Breast epithelium (tissue), 4 donors: ENCODE measurements around the gene SLC9A6. TPM values are rescaled to one million over a fixed set of nuclear protein-coding genes. Genes with fewer than 3 reads are reported as not detected.

ENCODE experiments used
- DNase-seq, 2 donors: peaks; one replicate each; pipeline ENCODE4 v3.0.0-alpha.2; 2019; ENCODE audit warnings: low spot score in 2 of 2
- H3K27ac ChIP-seq, 2 donors: fragments of 200-600 bp; sonication (generic) in 1 of 2; one replicate each; pipeline ENCODE4 v1.5.1; 2016 to 2019; ENCODE audit warnings: mild to moderate bottlenecking in 1 of 2
- H3K27me3 ChIP-seq, 2 donors: fragments of 200-600 bp; sonication (generic) in 1 of 2; one replicate each; pipeline versions ENCODE4 v1.5.1 to v1.6.0; 2017 to 2019; ENCODE audit warnings: control low read depth in 1 of 2, mild to moderate bottlenecking in 1 of 2
- H3K36me3 ChIP-seq: fragments of 200-600 bp; one replicate; pipeline ENCODE4 v1.5.1; 2019
- H3K4me1 ChIP-seq, 2 donors: fragments of 200-600 bp; sonication (generic); one replicate each; pipeline ENCODE4 v1.5.1; 2016 to 2019; ENCODE audit warnings: control low read depth in 1 of 2
- H3K4me3 ChIP-seq, 3 donors: fragments of 200-600 bp; sonication (generic); 1 replicate in 2 of 3; 2 replicates in 1 of 3; pipeline ENCODE4 v1.5.1; 2016 to 2019; ENCODE audit warnings: mild to moderate bottlenecking in 3 of 3, moderate library complexity in 2 of 3
- H3K9me3 ChIP-seq, 2 donors: fragments of 200-600 bp; sonication (generic) in 1 of 2; one replicate each; pipeline ENCODE4 v1.5.1; 2016 to 2019; ENCODE audit warnings: control low read depth in 1 of 2
- CTCF ChIP-seq, 3 donors: fragments of 450-650 bp; IDR thresholded peaks; one replicate each; pipeline ENCODE4 v1.5.1; 2016 to 2017; ENCODE audit warnings: antibody characterized with exemption in 3 of 3, mild to moderate bottlenecking in 3 of 3, moderate library complexity in 3 of 3
- POLR2A ChIP-seq: fragments of 450-650 bp; IDR thresholded peaks from one replicate; pipeline ENCODE4 v1.6.1; 2016; ENCODE audit warnings: antibody characterized with exemption, mild to moderate bottlenecking, moderate library complexity
- POLR2AphosphoS5 ChIP-seq, 3 donors: sonication (generic); formaldehyde crosslinking; IDR thresholded peaks; one replicate each; pipeline ENCODE4 v1.6.1; 2017; ENCODE audit warnings: antibody characterized with exemption in 3 of 3
- intact Hi-C: fragments of 100-400 bp; cut with DNase I; formaldehyde crosslinking; loops from one replicate; pipeline ENCODE4 v1.15.1; 2023; ENCODE audit warnings: low total_unique reads
- total RNA-seq, 3 donors: library from RNA; depleted of rRNA; stranded (reverse); fragments of >200 nt; gene quantifications; one replicate each; pipeline ENCODE4 v1.1.0, GENCODE V29; 2016

SLC9A6 gene
- total RNA-seq, 3 donors from 2014 or later, result 12.5 to 17.1 (median 12.9) TPM

GRCh38 chrX:136059350-136059749 lies 74.1 kb downstream of the SLC9A6 start:
- TF ChIP-seq POLR2AphosphoS5 (IDR thresholded peaks at IDR 0.05), result no peak
- no peak for TF ChIP-seq POLR2A
- no peak for TF ChIP-seq CTCF (IDR thresholded peaks at IDR 0.05)
- DNase-seq, result no peak
- H3K27me3 ChIP-seq, result peaks cover 0 to 51% of the 10 kb centered on the region in 2 donors
- H3K4me3 ChIP-seq, result no peak overlapping the region
- intact Hi-C loops, result loop anchor here (1.0 kb wide), 1 partner anchor 12 kb away; no protein-coding TSS in a partner anchor
- no peaks in the 10 kb centered on the region for H3K9me3 ChIP-seq
- H3K36me3 ChIP-seq, result no peaks in the 10 kb centered on the region
- no peak overlapping the region for H3K27ac ChIP-seq
- H3K4me1 ChIP-seq, result no peaks in the 10 kb centered on the region

GRCh38 chrX:136061286-136061685 lies 76.1 kb downstream of the SLC9A6 start:
- Histone ChIP-seq H3K27me3 (peaks cover 0 to 56% of the 10 kb centered on the region in 2 donors), H3K4me3 (no peak overlapping the region), H3K4me1 (no peaks in the 10 kb centered on the region), H3K9me3 (no peaks in the 10 kb centered on the region), H3K36me3 (no peaks in the 10 kb centered on the region), H3K27ac (no peak overlapping the region)
- intact Hi-C loops, result no loop called here
- DNase-seq, result no peak
- no peak for TF ChIP-seq POLR2A

- intact Hi-C loops, result no loop called here
- no peak for DNase-seq
- Histone ChIP-seq H3K9me3 (no peaks in the 10 kb centered on the region), H3K4me3 (no peak overlapping the region), H3K4me1 (no peaks in the 10 kb centered on the region), H3K36me3 (no peaks in the 10 kb centered on the region), H3K27ac (no peak overlapping the region), H3K27me3 (peaks cover 0 to 58% of the 10 kb centered on the region in 2 donors)
- TF ChIP-seq CTCF (IDR thresholded peaks at IDR 0.05), result no peak
- TF ChIP-seq POLR2AphosphoS5 (IDR thresholded peaks at IDR 0.05), result no peak
- TF ChIP-seq POLR2A, result no peak
Observed at GRCh38 chrX:136061696-136062095, 76.5 kb downstream of the SLC9A6 start.

- Histone ChIP-seq H3K27me3 (peaks cover 0 to 76% of the 10 kb centered on the region in 2 donors), H3K9me3 (no peaks in the 10 kb centered on the region), H3K4me3 (no peak overlapping the region), H3K27ac (peak overlapping the region in 1 of 2 donors; percentile 38), H3K36me3 (no peaks in the 10 kb centered on the region), H3K4me1 (no peaks in the 10 kb centered on the region)
- no peak for DNase-seq
- intact Hi-C loops, result no loop called here
- TF ChIP-seq POLR2A (no peak), POLR2AphosphoS5 (IDR thresholded peaks at IDR 0.05) (no peak), CTCF (IDR thresholded peaks at IDR 0.05) (no peak)
Observed at GRCh38 chrX:136063340-136064079, 78.3 kb downstream of the SLC9A6 start.

GRCh38 chrX:136064661-136065043 lies 79.4 kb downstream of the SLC9A6 start:
- no peak for DNase-seq
- Histone ChIP-seq H3K27me3 (peaks cover 0 to 80% of the 10 kb centered on the region in 2 donors), H3K36me3 (no peaks in the 10 kb centered on the region), H3K27ac (peak overlapping the region in 1 of 2 donors; percentile 52), H3K4me3 (no peak overlapping the region), H3K9me3 (no peaks in the 10 kb centered on the region), H3K4me1 (no peaks in the 10 kb centered on the region)
- TF ChIP-seq CTCF (IDR thresholded peaks at IDR 0.05), result no peak
- TF ChIP-seq POLR2AphosphoS5 (IDR thresholded peaks at IDR 0.05), result no peak
- no peak for TF ChIP-seq POLR2A
- intact Hi-C loops, result no loop called here
